HepG2 (cell line): ENCODE data around the gene AUTS2. TPM values are rescaled to one million over a fixed set of nuclear protein-coding genes. Genes with fewer than 3 reads are reported as not detected.

Experiments used
- ATAC-seq: fragments of 200-7000 bp; cut with Tn5 transposase; 3 replicates; pipeline ENCODE4 v1.9.1; 2020; ENCODE audit warnings: mild to moderate bottlenecking, moderate library complexity
- BruUV-seq: library from RNA; stranded (reverse); fragments of 400-500 nt; replicated peaks from 2 replicates; lab custom pipeline; 2021; lab: Mats Ljungman, UMichigan
- CTCF ChIA-PET: fragments of 300-600 bp; formaldehyde crosslinking; extraction: SDS; loops from one replicate; lab custom pipeline; 2021; ENCODE audit warnings: low total read pairs, inconsistent platforms, low intra/inter-chr PET ratio; lab: Yijun Ruan, JAX
- POLR2A ChIA-PET: fragments of 350-600 bp; sonication (Branson Sonifier 250); formaldehyde crosslinking; loops from one replicate; lab custom pipeline; 2020; ENCODE audit warnings: antibody characterized with exemption, inconsistent platforms; lab: Yijun Ruan, JAX
- DNase-seq: peaks from one replicate; pipeline ENCODE4 v3.0.0-alpha.2; 2015; ENCODE audit warnings: low spot score
- FAIRE-seq: peaks from 3 replicates; lab custom pipeline; 2011; peaks lifted over from hg19 to GRCh38; lab: Jason Lieb, UNC
- H2AFZ ChIP-seq: one replicate; pipeline ENCODE4 v1.6.1; 2011; ENCODE audit warnings: low read length, inconsistent platforms
- H3K27ac ChIP-seq: fragments of 300-600 bp; 3 replicates; pipeline ENCODE4 v1.8.0; 2011; ENCODE audit warnings: mixed run types, mild to moderate bottlenecking, mixed read lengths, low read length, inconsistent platforms; ENCODE audit not compliant: insufficient read depth; ENCODE audit errors: extremely low read length
- H3K27me3 ChIP-seq, 2 experiments: fragments of 200-600 bp in 1 of 2; 2 replicates in 1 of 2; 3 replicates in 1 of 2; pipeline versions ENCODE4 v1.6.0 to v1.8.0; 2011; ENCODE audit warnings: low read length in 2 of 2, mild to moderate bottlenecking in 2 of 2, moderate library complexity in 2 of 2, inconsistent platforms in 1 of 2; ENCODE audit not compliant: insufficient read depth in 2 of 2, control insufficient read depth in 1 of 2
- H3K36me3 ChIP-seq, 2 experiments: fragments of 200-600 bp in 1 of 2; replicated peaks in 1 of 2; 2 replicates in 1 of 2; 3 replicates in 1 of 2; pipeline versions ENCODE4 v1.5.1 to v1.8.0; 2011; ENCODE audit warnings: low read length in 2 of 2, inconsistent platforms in 1 of 2; ENCODE audit not compliant: insufficient read depth in 2 of 2, control insufficient read depth in 1 of 2
- H3K4me1 ChIP-seq: 2 replicates; pipeline ENCODE4 v1.5.1; 2012; ENCODE audit warnings: low read length, inconsistent platforms; ENCODE audit not compliant: insufficient read depth
- H3K4me2 ChIP-seq: 2 replicates; pipeline ENCODE4 v1.6.0; 2011; ENCODE audit warnings: low read depth, low read length, inconsistent platforms
- H3K4me3 ChIP-seq, 3 experiments: fragments of 200-600 bp in 1 of 3; sonication (generic), shearing (Covaris generic) in 1 of 3; replicated peaks in 1 of 3; 2 replicates each; pipeline ENCODE4 v1.5.1; 2011 to 2016; ENCODE audit warnings: low read length in 3 of 3, inconsistent platforms in 2 of 3, low read depth in 2 of 3, mild to moderate bottlenecking in 2 of 3, control low read depth in 1 of 3, mixed read lengths in 1 of 3; ENCODE audit not compliant: insufficient read depth in 1 of 3
- H3K79me2 ChIP-seq: one replicate; pipeline ENCODE4 v1.6.1; 2011; ENCODE audit warnings: low read length, inconsistent platforms; ENCODE audit not compliant: insufficient read depth
- H3K9ac ChIP-seq: 2 replicates; pipeline ENCODE4 v1.6.0; 2011; ENCODE audit warnings: mild to moderate bottlenecking, low read depth, low read length, inconsistent platforms; ENCODE audit not compliant: insufficient read depth
- H3K9me3 ChIP-seq: 2 replicates; pipeline ENCODE4 v1.5.1; 2012; ENCODE audit warnings: mild to moderate bottlenecking, low read length
- H4K20me1 ChIP-seq: 2 replicates; pipeline ENCODE4 v1.6.0; 2011; ENCODE audit warnings: inconsistent platforms, mild to moderate bottlenecking, low read length, moderate library complexity; ENCODE audit not compliant: insufficient read depth
- KLF6 ChIP-seq: IDR thresholded peaks from 2 replicates; pipeline ENCODE4 v1.8.0; 2016; ENCODE audit warnings: missing biosample characterization, missing genetic modification reagents
- MXD4 ChIP-seq: IDR thresholded peaks from 2 replicates; pipeline ENCODE4 v1.6.1; 2016; ENCODE audit warnings: mild to moderate bottlenecking, missing biosample characterization, missing genetic modification reagents
- PCBP1 ChIP-seq: fragments of 200-400 bp; formaldehyde crosslinking; IDR thresholded peaks from 2 replicates; pipeline ENCODE4 v1.6.1; 2017; ENCODE audit warnings: mild to moderate bottlenecking, low read depth, low read length, borderline replicate concordance
- POGZ ChIP-seq: sonication (generic); formaldehyde crosslinking; IDR thresholded peaks from 2 replicates; pipeline ENCODE4 v1.4.0; 2020; ENCODE audit warnings: mild to moderate bottlenecking, missing genetic modification reagents
- SP5 ChIP-seq: IDR thresholded peaks from 2 replicates; pipeline ENCODE4 v1.6.1; 2016; ENCODE audit warnings: low read depth, borderline replicate concordance
- ZBTB26 ChIP-seq: IDR thresholded peaks from 2 replicates; pipeline ENCODE4 v1.6.1; 2016; ENCODE audit warnings: missing compliant biosample characterization, missing genetic modification reagents, borderline replicate concordance
- ZNF841 ChIP-seq: sonication (generic); formaldehyde crosslinking; IDR thresholded peaks from 2 replicates; pipeline ENCODE4 v1.8.1; 2023; ENCODE audit warnings: missing genetic modification reagents, borderline replicate concordance
- WGBS: methylation state at CpG from one replicate; pipeline ENCODE4 v1.1.6; 2017; ENCODE audit warnings: low lambda C conversion rate; 5-methylcytosine and 5-hydroxymethylcytosine counted together
- in situ Hi-C: cut with HindIII; loops from 2 replicates; pipeline ENCODE4 v1.10.0; 2017; ENCODE audit warnings: low pct_unique_long_range_greater_than_20kb; ENCODE audit not compliant: extremely low pct_ligation_motif_present
- intact Hi-C: fragments of 100-400 bp; cut with micrococcal nuclease; formaldehyde crosslinking; loops from one replicate; pipeline ENCODE4 v1.10.0; 2022; ENCODE audit not compliant: unreplicated experiment
- polyA plus RNA-seq, 8 experiments: library from polyadenylated mRNA; depleted of rRNA in 3 of 8; stranded (reverse) in 7 of 8; unstranded in 1 of 8; fragments of >200 nt; fragmentation: Illumina TruSeq in 4 of 8; extraction: Trizol in 4 of 8; gene quantifications; 2 replicates each; pipeline versions ENCODE4 v1.2.1 to v1.2.3, GENCODE V29; 2011 to 2016; ENCODE audit warnings: low read depth in 4 of 8, missing spikeins in 1 of 8, mixed read lengths in 1 of 8; ENCODE audit not compliant: insufficient read depth in 1 of 8
- total RNA-seq, 5 experiments: library from RNA; depleted of rRNA; stranded (reverse); fragments of >200 nt; fragmentation: Illumina TruSeq; extraction: Trizol; gene quantifications; 2 replicates each; pipeline ENCODE4 v1.2.3, GENCODE V29; 2016; ENCODE audit warnings: low read depth in 1 of 5
- TF ChIP-seq, protein P1 (sequence below): sonication (generic); formaldehyde crosslinking; IDR thresholded peaks from 2 replicates; pipeline ENCODE4 v1.5.0; 2020; ENCODE audit warnings: mild to moderate bottlenecking, missing genetic modification reagents

Gene AUTS2
- total and polyA plus RNA-seq, 2 of the 13 experiments (the other 11 are each of a cell fraction or from before 2014, with no cell fraction given), result 0.38 TPM; not detected in 1

DNA sequence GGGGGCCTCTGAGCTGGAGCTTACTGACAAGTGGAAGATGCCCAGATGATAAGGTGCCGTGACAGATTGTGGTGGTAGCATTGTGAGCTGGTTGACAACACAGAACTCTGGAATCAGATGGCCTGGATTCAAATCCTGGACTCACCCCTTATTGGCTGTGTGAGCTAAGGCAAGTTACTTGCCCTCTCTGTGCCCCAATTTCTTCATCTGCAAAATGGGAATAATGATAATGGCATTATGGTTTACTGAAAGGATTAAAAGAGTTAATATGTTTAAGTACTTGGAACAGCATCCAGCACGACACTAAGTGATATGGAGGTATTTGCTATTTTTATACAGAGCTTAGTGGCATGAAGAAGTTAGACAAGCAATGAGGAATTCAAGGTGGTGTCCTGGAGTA is 1067.7 kb downstream of the AUTS2 start:
- no peak for TF ChIP-seq ZBTB26 (CRISPR knock-in tag)
- TF ChIP-seq POGZ, result no peak
- no peak for TF ChIP-seq MXD4 (CRISPR knock-in tag)
- TF ChIP-seq KLF6 (CRISPR knock-in tag), result no peak
- no peak for TF ChIP-seq PCBP1
- TF ChIP-seq SP5, result no peak
- TF ChIP-seq, protein P1, sequence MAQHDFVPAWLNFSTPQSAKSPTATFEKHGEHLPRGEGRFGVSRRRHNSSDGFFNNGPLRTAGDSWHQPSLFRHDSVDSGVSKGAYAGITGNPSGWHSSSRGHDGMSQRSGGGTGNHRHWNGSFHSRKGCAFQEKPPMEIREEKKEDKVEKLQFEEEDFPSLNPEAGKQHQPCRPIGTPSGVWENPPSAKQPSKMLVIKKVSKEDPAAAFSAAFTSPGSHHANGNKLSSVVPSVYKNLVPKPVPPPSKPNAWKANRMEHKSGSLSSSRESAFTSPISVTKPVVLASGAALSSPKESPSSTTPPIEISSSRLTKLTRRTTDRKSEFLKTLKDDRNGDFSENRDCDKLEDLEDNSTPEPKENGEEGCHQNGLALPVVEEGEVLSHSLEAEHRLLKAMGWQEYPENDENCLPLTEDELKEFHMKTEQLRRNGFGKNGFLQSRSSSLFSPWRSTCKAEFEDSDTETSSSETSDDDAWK, result no peak
- TF ChIP-seq ZNF841 (CRISPR knock-in tag), result no peak

More for the DNA sequence above, 1067.7 kb downstream of the AUTS2 start:
- ATAC-seq (no peak), FAIRE-seq (no peak), DNase-seq (no peak)
- CTCF ChIA-PET, result no interaction called here
- 4% methylated on average over 2 of the region's 2 CpGs for WGBS
- Histone ChIP-seq H3K27ac (no peak overlapping the region), H3K36me3 (no peaks in the 10 kb centered on the region), H4K20me1 (no peaks in the 10 kb centered on the region), H2AFZ (no peak overlapping the region), H3K79me2 (no peaks in the 10 kb centered on the region), H3K9me3 (no peaks in the 10 kb centered on the region), H3K4me3 (no peak overlapping the region), H3K4me2 (no peak overlapping the region), H3K27me3 (peaks cover 0 to 11% of the 10 kb centered on the region in 2 experiments; a peak in 1 of 5 replicates), H3K4me1 (no peaks in the 10 kb centered on the region), H3K9ac (no peak overlapping the region)
- in situ Hi-C loops (no loop called here), intact Hi-C loops (no loop called here)
- POLR2A ChIA-PET, result no interaction called here
- no TSS peak for BruUV-seq
